ENCODE measurements around the gene CCDC69. TPM values are rescaled to one million over a fixed set of nuclear protein-coding genes. Genes with fewer than 3 reads are reported as not detected.

CCDC69 gene
- total RNA-seq, 2 experiments from 2014 or later, result 33.0 to 34.5 TPM

DNA sequence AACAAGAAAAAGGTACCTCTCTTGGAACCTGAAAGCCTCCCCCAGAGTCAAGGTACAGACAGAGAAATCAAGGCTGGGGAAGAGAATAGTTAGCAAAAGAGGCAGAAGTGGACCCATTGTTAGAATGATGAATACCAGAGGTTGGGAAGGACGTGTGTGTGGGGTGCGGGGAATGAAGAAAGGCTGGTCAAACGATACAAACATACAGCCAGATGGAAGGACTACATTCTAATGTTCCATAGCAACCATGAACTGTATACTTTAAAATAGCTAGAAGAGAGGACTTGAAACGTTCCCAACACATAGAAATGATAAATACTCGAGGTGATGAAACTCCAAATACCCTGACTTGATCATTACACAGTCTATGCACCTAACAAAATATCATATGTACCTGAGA lies 7.1 kb downstream of the CCDC69 start:
- ChIA-PET POLR2A (interaction anchor here (0.8 to 1.0 kb wide), 2 partner anchors 75 to 427 kb away, joined by 3 to 4 read pairs; no protein-coding TSS in a partner anchor), CTCF (interaction anchor here (0.9 to 10.9 kb wide), 3 partner anchors 23 to 102 kb away, joined by 4 to 83 read pairs (median 6); no protein-coding TSS in a partner anchor)
- Mint-ChIP-seq H3K36me3 (ENCODE audit: low read depth) (peaks cover 57% of the 10 kb centered on the region), H3K4me1 (ENCODE audit: low read depth) (peaks cover 84% of the 10 kb centered on the region), H3K4me3 (no peak overlapping the region), H3K27me3 (no peaks in the 10 kb centered on the region), H3K27ac (peak overlapping the region; percentile 73), H3K9me3 (no peaks in the 10 kb centered on the region)
- ATAC-seq, result no peak
- no peak for DNase-seq
- intact Hi-C loops (cut with micrococcal nuclease), result no loop called here
- no peak for TF ChIP-seq CTCF (IDR thresholded peaks at IDR 0.05)

GRCh38 chr5:151215546-151215880 lies 8.4 kb downstream of the CCDC69 start:
- TF ChIP-seq CTCF (IDR thresholded peaks at IDR 0.05), result no peak
- Mint-ChIP-seq H3K36me3 (ENCODE audit: low read depth) (peaks cover 51% of the 10 kb centered on the region), H3K27ac (peak overlapping the region; percentile 99), H3K27me3 (no peaks in the 10 kb centered on the region), H3K9me3 (no peaks in the 10 kb centered on the region), H3K4me1 (ENCODE audit: low read depth) (peaks cover 79% of the 10 kb centered on the region), H3K4me3 (peak overlapping the region; percentile 88)
- intact Hi-C loops (cut with micrococcal nuclease), result no loop called here
- POLR2A ChIA-PET, result interaction anchor here (0.9 to 6.1 kb wide), 6 partner anchors 7 to 38 kb away, joined by 3 to 85 read pairs (median 4); partner anchors contain the start of genes CCDC69 and GM2A
- DNase-seq (no peak), ATAC-seq (no peak)
- CTCF ChIA-PET, result interaction anchor here (3.8 to 10.9 kb wide), 4 partner anchors 8 to 100 kb away, joined by 16 to 83 read pairs (median 36); partner anchors contain the start of gene CCDC69

DNA sequence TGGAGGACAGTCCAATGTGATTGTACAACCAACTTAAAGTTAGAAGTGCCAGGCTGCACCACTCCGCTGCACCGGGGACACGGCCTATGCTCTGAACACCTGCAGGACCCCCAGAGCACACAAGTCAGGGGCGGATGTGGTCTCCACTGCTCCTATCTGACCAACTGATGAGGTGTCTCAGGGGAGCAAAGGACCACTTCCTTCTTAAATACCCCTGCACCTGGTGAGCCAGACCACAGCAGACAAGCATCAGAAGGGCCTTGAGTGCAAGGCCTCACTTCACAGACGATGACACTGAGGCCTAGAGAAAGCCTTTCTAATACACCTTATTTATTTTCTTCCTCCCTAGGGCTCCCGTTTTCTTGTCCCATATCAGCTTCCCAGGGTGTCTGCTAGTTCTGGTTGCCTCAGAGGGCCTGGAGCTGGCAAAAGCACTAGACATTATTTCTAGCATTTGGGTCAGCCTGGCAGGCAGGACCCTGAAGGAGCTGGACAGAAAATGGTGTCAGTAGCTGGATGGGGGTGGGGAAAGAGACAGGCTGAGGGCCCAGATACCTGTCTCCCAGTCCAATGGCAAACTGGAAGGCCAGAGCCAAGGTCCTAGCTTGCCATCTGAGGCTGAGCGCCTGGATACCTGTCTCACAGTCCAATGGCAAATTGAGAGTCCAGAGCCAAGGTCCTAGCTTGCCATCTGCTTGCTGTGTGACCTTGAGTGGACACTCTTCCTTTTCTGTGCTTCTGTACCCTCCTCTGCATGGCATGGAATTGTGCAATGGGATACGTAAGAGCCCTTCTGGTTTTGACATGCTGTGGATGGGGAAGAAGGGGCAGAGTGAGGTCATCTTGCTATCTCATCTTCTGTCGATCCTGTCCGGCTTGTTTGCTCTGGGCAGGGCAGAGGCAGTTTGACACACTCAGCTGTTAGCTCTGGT lies 9.0 kb downstream of the CCDC69 start:
- H3K27ac Mint-ChIP-seq, result peak overlapping the region; percentile 99
- peaks cover 47% of the 10 kb centered on the region for H3K36me3 Mint-ChIP-seq (ENCODE audit: low read depth)
- peaks cover 75% of the 10 kb centered on the region for H3K4me1 Mint-ChIP-seq (ENCODE audit: low read depth)
- DNase-seq (peak; percentile 85), ATAC-seq (peak; percentile 47)
- POLR2A ChIA-PET, result interaction anchor here (0.6 to 6.1 kb wide), 9 partner anchors 7 to 236 kb away, joined by 3 to 85 read pairs (median 3); partner anchors contain the start of genes CCDC69 and GM2A
- intact Hi-C loops (cut with micrococcal nuclease), result loop anchor here (5.0 kb wide), 2 partner anchors 37 to 133 kb away; partner anchors contain the start of genes GM2A and TNIP1
- no peaks in the 10 kb centered on the region for H3K9me3 Mint-ChIP-seq
- CTCF ChIA-PET, result interaction anchor here (1.3 to 10.9 kb wide), 8 partner anchors 9 to 167 kb away, joined by 3 to 83 read pairs (median 22); partner anchors contain the start of gene CCDC69
- TF ChIP-seq CTCF (IDR thresholded peaks at IDR 0.05), result no peak
- peak overlapping the region; percentile 88 for H3K4me3 Mint-ChIP-seq
- H3K27me3 Mint-ChIP-seq, result no peaks in the 10 kb centered on the region

GRCh38 chr5:151213803-151214613 lies 9.9 kb downstream of the CCDC69 start:
- peak overlapping the region; percentile 88 for H3K4me3 Mint-ChIP-seq
- H3K27me3 Mint-ChIP-seq, result no peaks in the 10 kb centered on the region
- CTCF ChIA-PET, result interaction anchor here (1.2 to 5.5 kb wide), 10 partner anchors 9 to 166 kb away, joined by 3 to 47 read pairs (median 14); partner anchors contain the start of genes ANXA6 and CCDC69
- ATAC-seq (peak; percentile 86), DNase-seq (peak; percentile 94)
- peaks cover 43% of the 10 kb centered on the region for H3K36me3 Mint-ChIP-seq (ENCODE audit: low read depth)
- peak overlapping the region; percentile 99 for H3K27ac Mint-ChIP-seq
- intact Hi-C loops (cut with micrococcal nuclease), result loop anchor here (2.0 to 5.0 kb wide), 3 partner anchors 38 to 132 kb away; partner anchors contain the start of genes GM2A and TNIP1
- no peaks in the 10 kb centered on the region for H3K9me3 Mint-ChIP-seq
- no peak for TF ChIP-seq CTCF (IDR thresholded peaks at IDR 0.05)
- peaks cover 75% of the 10 kb centered on the region for H3K4me1 Mint-ChIP-seq (ENCODE audit: low read depth)
- POLR2A ChIA-PET, result interaction anchor here (0.6 to 6.1 kb wide), 7 partner anchors 8 to 237 kb away, joined by 3 to 85 read pairs (median 3); partner anchors contain the start of gene CCDC69

All from activated CD8-positive, alpha-beta T cell treated with anti-CD3 and anti-CD28 coated beads for 36 hours (primary cell).